ENCODE measurements around the gene ALDH1L1. TPM values are rescaled to one million over a fixed set of nuclear protein-coding genes. Genes with fewer than 3 reads are reported as not detected.
A peak's percentile ranks its signal among the peaks of the same experiment; 100 is the strongest.

The ALDH1L1 gene
- polyA plus RNA-seq, 3 donors from 2014 or later: not detected

GRCh38 chr3:126147147-126147931, 33.0 kb downstream of the ALDH1L1 start:
- H3K4me3 Mint-ChIP-seq: no peak overlapping the region
- no peak for DNase-seq
- no peaks in the 10 kb centered on the region for H3K4me1 Mint-ChIP-seq
- H3K36me3 Mint-ChIP-seq: no peaks in the 10 kb centered on the region
- no peak overlapping the region for H3K27ac Mint-ChIP-seq
- H3K9me3 Mint-ChIP-seq: no peaks in the 10 kb centered on the region
- peaks cover 0 to 3% (median 2%) of the 10 kb centered on the region in 3 donors for H3K27me3 Mint-ChIP-seq (ENCODE audit: low read depth in 3 of 3)

- no peak for DNase-seq
- H3K4me1 Mint-ChIP-seq: no peaks in the 10 kb centered on the region
- no peaks in the 10 kb centered on the region for H3K9me3 Mint-ChIP-seq
- peaks cover 0 to 3% (median under 1%) of the 10 kb centered on the region in 3 donors for H3K27me3 Mint-ChIP-seq (ENCODE audit: low read depth in 3 of 3)
- H3K36me3 Mint-ChIP-seq: no peaks in the 10 kb centered on the region
- H3K27ac Mint-ChIP-seq: no peak overlapping the region
- no peak overlapping the region for H3K4me3 Mint-ChIP-seq
These were observed 33.8 kb downstream of the ALDH1L1 start for GRCh38 chr3:126146525-126147146.

GRCh38 chr3:126146034-126146433, 34.4 kb downstream of the ALDH1L1 start:
- no peak overlapping the region for H3K27ac Mint-ChIP-seq
- no peaks in the 10 kb centered on the region for H3K4me1 Mint-ChIP-seq
- H3K36me3 Mint-ChIP-seq: no peaks in the 10 kb centered on the region
- H3K27me3 Mint-ChIP-seq (ENCODE audit: low read depth in 3 of 3): peaks cover 0 to 3% (median 2%) of the 10 kb centered on the region in 3 donors
- H3K9me3 Mint-ChIP-seq: no peaks in the 10 kb centered on the region
- no peak overlapping the region for H3K4me3 Mint-ChIP-seq
- no peak for DNase-seq

- Mint-ChIP-seq H3K27ac (no peak overlapping the region), H3K36me3 (no peaks in the 10 kb centered on the region), H3K4me3 (no peak overlapping the region), H3K27me3 (ENCODE audit: low read depth in 3 of 3) (peaks cover 3 to 9% (median 4%) of the 10 kb centered on the region in 3 donors), H3K4me1 (no peaks in the 10 kb centered on the region), H3K9me3 (no peaks in the 10 kb centered on the region)
- no peak for DNase-seq
These were observed 37.7 kb downstream of the ALDH1L1 start for GRCh38 chr3:126142652-126143051.

GRCh38 chr3:126137490-126138130, 42.8 kb downstream of the ALDH1L1 start:
- Mint-ChIP-seq H3K9me3 (no peaks in the 10 kb centered on the region), H3K27me3 (ENCODE audit: low read depth in 3 of 3) (peaks cover 3 to 9% (median 4%) of the 10 kb centered on the region in 3 donors), H3K36me3 (no peaks in the 10 kb centered on the region), H3K4me3 (no peak overlapping the region), H3K27ac (no peak overlapping the region), H3K4me1 (no peaks in the 10 kb centered on the region)
- no peak for DNase-seq

- DNase-seq: no peak
- no peaks in the 10 kb centered on the region for H3K4me1 Mint-ChIP-seq
- H3K27ac Mint-ChIP-seq: no peak overlapping the region
- peaks cover 3 to 9% (median 4%) of the 10 kb centered on the region in 3 donors for H3K27me3 Mint-ChIP-seq (ENCODE audit: low read depth in 3 of 3)
- H3K4me3 Mint-ChIP-seq: no peak overlapping the region
- no peaks in the 10 kb centered on the region for H3K36me3 Mint-ChIP-seq
- H3K9me3 Mint-ChIP-seq: no peaks in the 10 kb centered on the region
These were observed 43.8 kb downstream of the ALDH1L1 start for GRCh38 chr3:126136428-126137220.

- H3K36me3 Mint-ChIP-seq: no peaks in the 10 kb centered on the region
- H3K27ac Mint-ChIP-seq: no peak overlapping the region
- no peak overlapping the region for H3K4me3 Mint-ChIP-seq
- H3K9me3 Mint-ChIP-seq: no peaks in the 10 kb centered on the region
- no peak for DNase-seq
- H3K27me3 Mint-ChIP-seq (ENCODE audit: low read depth in 3 of 3): peaks cover 2 to 8% (median 4%) of the 10 kb centered on the region in 3 donors
- H3K4me1 Mint-ChIP-seq: no peaks in the 10 kb centered on the region
These were observed 44.8 kb downstream of the ALDH1L1 start for GRCh38 chr3:126135406-126136076.

GRCh38 chr3:126135071-126135405, 45.3 kb downstream of the ALDH1L1 start:
- Mint-ChIP-seq H3K9me3 (no peaks in the 10 kb centered on the region), H3K4me3 (no peak overlapping the region), H3K36me3 (no peaks in the 10 kb centered on the region), H3K27ac (no peak overlapping the region), H3K4me1 (no peaks in the 10 kb centered on the region), H3K27me3 (ENCODE audit: low read depth in 3 of 3) (peaks cover 2 to 8% (median 4%) of the 10 kb centered on the region in 3 donors)
- no peak for DNase-seq

- Mint-ChIP-seq H3K4me1 (no peaks in the 10 kb centered on the region), H3K27me3 (ENCODE audit: low read depth in 3 of 3) (peaks cover 0 to 7% (median 4%) of the 10 kb centered on the region in 3 donors), H3K9me3 (no peaks in the 10 kb centered on the region), H3K4me3 (no peak overlapping the region), H3K27ac (no peak overlapping the region), H3K36me3 (no peaks in the 10 kb centered on the region)
- DNase-seq: peak in 2 of 3 donors; percentile 14 to 31
These were observed 46.0 kb downstream of the ALDH1L1 start for GRCh38 chr3:126134219-126134975.

- Mint-ChIP-seq H3K27me3 (ENCODE audit: low read depth in 3 of 3) (peaks cover 0 to 4% (median 0%) of the 10 kb centered on the region in 3 donors), H3K36me3 (no peaks in the 10 kb centered on the region), H3K4me3 (no peak overlapping the region), H3K9me3 (no peaks in the 10 kb centered on the region), H3K27ac (no peak overlapping the region), H3K4me1 (no peaks in the 10 kb centered on the region)
- DNase-seq: no peak
These were observed 46.8 kb downstream of the ALDH1L1 start for GRCh38 chr3:126133606-126134005.

- Mint-ChIP-seq H3K9me3 (no peaks in the 10 kb centered on the region), H3K4me3 (no peak overlapping the region), H3K4me1 (no peaks in the 10 kb centered on the region), H3K27ac (no peak overlapping the region), H3K36me3 (no peaks in the 10 kb centered on the region), H3K27me3 (ENCODE audit: low read depth in 3 of 3) (peaks cover 0 to 4% (median 0%) of the 10 kb centered on the region in 3 donors)
- no peak for DNase-seq
These were observed 47.5 kb downstream of the ALDH1L1 start for GRCh38 chr3:126132751-126133511.
